Fibroblast of mammary gland (primary cell): Measurements from ENCODE around the gene USH2A.

ENCODE experiments used
- DNase-seq: peaks from one replicate; pipeline ENCODE4 v3.0.0-alpha.2; 2010; ENCODE audit warnings: low read depth
- H3K4me3 ChIP-seq: 2 replicates; pipeline ENCODE4 v1.5.1; 2011; ENCODE audit warnings: low read depth, mild to moderate bottlenecking, low read length, moderate library complexity; ENCODE audit not compliant: control insufficient read depth
- TF ChIP-seq, protein P1 (sequence below): conservative IDR thresholded peaks from 2 replicates; pipeline ENCODE4 v1.5.1; 2011; ENCODE audit warnings: low read depth, low read length, inconsistent platforms; ENCODE audit not compliant: control insufficient read depth, insufficient read depth

The USH2A gene

DNA sequence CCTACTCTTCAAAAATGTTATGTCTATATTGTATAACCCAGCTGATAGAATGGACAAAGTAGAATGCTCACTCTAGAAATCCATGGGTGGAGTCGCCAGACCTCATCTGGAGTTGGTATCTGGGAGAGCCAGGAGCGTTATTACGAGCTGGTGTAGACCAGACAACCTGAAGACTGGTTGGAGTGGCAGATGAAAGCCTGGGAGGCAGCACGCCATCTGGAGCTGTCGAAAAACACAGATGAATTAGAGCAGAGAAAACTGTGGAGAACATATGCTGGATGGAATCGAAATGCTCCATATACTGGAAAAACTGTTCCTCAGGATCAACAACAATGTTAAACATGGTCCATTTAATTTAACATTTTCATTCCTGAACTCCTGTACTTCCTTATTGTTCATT is 522.6 kb downstream of the USH2A start:
- DNase-seq: no peak
- TF ChIP-seq, protein P1, sequence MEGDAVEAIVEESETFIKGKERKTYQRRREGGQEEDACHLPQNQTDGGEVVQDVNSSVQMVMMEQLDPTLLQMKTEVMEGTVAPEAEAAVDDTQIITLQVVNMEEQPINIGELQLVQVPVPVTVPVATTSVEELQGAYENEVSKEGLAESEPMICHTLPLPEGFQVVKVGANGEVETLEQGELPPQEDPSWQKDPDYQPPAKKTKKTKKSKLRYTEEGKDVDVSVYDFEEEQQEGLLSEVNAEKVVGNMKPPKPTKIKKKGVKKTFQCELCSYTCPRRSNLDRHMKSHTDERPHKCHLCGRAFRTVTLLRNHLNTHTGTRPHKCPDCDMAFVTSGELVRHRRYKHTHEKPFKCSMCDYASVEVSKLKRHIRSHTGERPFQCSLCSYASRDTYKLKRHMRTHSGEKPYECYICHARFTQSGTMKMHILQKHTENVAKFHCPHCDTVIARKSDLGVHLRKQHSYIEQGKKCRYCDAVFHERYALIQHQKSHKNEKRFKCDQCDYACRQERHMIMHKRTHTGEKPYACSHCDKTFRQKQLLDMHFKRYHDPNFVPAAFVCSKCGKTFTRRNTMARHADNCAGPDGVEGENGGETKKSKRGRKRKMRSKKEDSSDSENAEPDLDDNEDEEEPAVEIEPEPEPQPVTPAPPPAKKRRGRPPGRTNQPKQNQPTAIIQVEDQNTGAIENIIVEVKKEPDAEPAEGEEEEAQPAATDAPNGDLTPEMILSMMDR: no peak
- H3K4me3 ChIP-seq: no peak overlapping the region

DNA sequence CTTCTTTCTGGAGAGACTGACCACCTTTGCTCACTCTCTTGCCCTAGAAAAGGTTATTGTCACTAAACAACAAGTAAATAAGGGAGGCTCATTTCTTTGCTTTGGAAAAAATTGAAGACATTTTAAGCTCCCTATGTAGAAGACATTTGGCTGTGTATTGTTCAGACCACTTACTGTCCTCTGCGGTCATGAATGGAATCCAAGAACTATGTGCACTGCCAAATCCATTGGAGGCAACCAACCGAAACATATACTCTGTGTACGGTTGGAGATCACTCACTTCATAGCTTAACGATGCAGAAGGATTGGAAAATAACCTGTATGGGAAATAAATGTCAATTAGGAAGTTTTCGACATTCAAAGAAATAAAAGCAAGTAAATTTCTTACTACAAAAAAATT is 523.3 kb downstream of the USH2A start:
- TF ChIP-seq, protein P1: no peak
- DNase-seq: no peak
- no peak overlapping the region for H3K4me3 ChIP-seq

DNA sequence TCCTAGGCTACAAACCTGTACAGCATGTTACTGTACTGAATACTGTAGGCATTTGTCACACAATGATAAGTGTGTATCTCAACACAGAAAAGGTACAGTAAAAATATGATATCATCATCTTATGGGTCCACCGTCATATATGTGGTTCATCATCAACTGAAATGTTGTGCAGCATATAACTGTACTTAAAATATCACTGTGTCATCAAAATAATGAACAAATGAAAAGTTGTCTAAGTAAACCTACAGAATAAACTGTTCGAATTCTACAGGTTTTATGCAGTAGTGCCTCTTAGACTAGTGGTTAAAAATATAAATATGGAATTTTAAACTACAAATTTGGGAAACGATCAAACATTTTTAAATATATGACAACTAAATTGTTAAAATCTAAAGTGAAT is 527.4 kb downstream of the USH2A start:
- no peak overlapping the region for H3K4me3 ChIP-seq
- TF ChIP-seq, protein P1: no peak
- no peak for DNase-seq

DNA sequence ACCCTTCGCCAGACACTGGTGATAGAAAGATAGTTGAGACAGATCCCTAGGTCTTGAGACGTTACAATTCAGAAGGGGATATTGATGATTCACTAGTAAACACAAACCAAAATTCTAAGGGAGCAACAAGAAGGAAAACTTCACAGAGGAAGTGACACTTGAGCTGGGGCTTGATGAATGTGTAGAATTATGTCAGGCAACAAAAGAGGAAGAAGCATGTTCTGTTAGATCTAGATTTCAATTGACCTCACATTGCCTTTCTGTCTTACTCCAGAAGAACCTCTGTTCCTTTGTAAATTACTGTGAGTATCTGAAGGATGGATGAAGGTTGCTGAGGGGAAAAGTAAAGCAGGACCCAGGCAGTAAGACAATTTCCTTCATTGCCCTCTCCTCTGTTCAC is 528.0 kb downstream of the USH2A start:
- TF ChIP-seq, protein P1: no peak
- no peak overlapping the region for H3K4me3 ChIP-seq
- no peak for DNase-seq

DNA sequence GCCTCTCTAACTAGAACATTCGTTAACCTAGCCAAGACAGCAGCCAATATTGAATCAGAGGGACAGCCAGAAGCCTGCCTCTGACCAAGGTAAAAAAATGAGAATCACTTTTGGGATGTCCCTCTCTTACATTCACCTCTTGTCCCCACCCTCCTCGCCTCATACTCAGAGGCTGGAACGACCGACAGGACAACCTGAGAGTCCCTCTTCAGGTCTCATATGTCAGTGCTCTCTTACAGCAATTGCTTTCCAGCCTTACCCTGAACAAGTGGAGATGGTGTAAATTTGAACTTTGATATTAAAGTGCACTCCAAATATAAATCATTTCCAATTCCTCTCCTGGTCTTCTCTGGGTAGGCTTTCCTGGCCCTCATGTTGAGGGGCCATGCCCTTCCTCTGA is 528.6 kb downstream of the USH2A start:
- no peak overlapping the region for H3K4me3 ChIP-seq
- DNase-seq: no peak
- TF ChIP-seq, protein P1: no peak

DNA sequence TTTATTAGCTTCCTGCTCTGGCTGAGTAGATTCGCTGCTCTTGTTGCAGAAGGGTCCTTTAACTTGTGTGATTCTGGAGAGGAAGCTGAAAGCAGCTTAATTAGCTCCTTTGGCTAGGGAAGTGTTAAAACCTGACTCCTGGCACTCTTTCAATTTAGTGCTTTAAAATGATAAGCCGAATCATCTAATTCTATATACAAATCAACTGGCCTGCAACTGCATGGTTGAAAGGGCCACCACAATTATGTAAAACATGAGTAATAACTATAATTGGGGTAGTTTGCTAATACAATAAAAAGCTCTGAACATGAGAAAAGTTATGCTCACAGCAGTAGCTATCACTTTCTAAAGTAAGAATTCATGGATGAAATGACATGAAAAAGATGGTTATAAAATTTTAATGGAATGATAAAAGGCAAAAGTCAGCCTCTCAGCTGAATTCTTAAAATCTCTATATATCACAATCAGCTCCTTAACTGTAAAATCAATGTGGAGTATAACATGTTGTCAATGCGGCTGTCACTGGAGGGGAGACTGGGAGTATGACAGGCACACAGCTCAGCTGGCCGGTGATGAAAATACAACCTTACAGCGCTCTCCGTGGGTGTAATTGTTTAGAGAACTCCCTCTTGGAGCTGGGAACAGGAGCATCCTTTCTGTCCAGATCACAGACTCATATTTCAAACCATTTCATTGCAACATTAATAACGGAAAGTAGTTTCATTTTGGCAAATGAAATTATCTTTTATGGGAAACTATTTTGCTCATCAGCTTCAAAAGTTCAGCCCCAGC is 531.8 kb downstream of the USH2A start:
- TF ChIP-seq, protein P1: no peak
- DNase-seq: peak; percentile 36
- H3K4me3 ChIP-seq: no peak overlapping the region

DNA sequence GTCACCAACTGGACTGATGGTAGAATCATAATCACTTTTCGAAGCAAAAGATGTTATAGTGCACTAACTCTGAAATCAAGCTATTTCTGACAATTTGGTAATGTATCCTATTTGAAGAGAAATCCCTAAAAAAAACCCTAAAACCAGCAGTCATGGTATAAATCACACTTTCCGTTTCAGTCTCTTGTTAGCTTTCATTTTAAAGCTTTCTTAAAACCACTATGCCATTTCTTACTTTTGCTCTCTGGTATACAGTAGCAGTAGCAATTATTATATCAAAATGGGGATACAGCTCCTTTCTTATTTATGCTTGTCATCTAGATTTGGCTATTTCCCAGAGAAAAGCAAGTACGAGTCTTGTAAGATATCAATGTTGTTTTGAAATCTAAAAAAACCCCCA is 532.8 kb downstream of the USH2A start:
- no peak overlapping the region for H3K4me3 ChIP-seq
- DNase-seq: no peak
- TF ChIP-seq, protein P1: no peak
